Activated CD4-positive, CD25-positive, alpha-beta regulatory T cell (primary cell): ENCODE results near the gene MAGEA12.
"Not testable (repeated sequence)": the region's sequence is repeated elsewhere in the genome, so short reads cannot be mapped to it uniquely, and the experiment has no call there.

ENCODE experiments used
- DNase-seq, 4 experiments: peaks; one replicate each; lab custom pipeline; 2025; lab: John Stamatoyannopoulos, UW

MAGEA12 gene, protein sequence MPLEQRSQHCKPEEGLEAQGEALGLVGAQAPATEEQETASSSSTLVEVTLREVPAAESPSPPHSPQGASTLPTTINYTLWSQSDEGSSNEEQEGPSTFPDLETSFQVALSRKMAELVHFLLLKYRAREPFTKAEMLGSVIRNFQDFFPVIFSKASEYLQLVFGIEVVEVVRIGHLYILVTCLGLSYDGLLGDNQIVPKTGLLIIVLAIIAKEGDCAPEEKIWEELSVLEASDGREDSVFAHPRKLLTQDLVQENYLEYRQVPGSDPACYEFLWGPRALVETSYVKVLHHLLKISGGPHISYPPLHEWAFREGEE

DNA sequence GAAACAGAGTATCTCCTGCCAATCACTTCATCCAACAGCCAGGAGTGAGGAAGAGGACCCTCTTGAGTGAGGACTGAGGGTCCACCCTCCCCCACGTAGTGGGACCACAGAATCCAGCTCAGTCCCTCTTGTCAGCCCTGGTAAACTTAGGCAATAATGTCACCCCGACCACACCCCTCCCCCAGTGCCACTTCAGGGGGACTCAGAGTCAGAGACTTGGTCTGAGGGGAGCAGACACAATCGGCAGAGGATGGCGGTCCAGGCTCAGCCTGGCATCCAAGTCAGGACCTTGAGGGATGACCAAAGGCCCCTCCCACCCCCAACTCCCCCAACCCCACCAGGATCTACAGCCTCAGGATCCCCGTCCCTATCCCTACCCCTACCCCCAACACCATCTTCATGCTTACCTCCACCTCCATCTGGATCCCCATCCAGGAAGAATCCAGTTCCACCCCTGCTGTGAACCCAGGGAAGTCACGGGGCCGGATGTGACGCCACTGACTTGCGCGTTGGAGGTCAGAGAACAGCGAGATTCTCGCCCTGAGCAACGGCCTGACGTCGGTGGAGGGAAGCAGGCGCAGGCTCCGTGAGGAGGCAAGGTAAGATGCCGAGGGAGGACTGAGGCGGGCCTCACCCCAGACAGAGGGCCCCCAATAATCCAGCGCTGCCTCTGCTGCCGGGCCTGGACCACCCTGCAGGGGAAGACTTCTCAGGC is at the start of gene MAGEA12, which contains the start of gene CSAG1:
MAGEA12 (plus strand) TSS at position 497 of the 715 bp plus-strand sequence. CDS start 2,405 bp downstream, outside the sequence.
CSAG1 (minus strand) TSS at position 461 of the 715 bp plus-strand sequence. CDS start 1,261 bp downstream, outside the sequence.
- DNase-seq: no peak

DNA sequence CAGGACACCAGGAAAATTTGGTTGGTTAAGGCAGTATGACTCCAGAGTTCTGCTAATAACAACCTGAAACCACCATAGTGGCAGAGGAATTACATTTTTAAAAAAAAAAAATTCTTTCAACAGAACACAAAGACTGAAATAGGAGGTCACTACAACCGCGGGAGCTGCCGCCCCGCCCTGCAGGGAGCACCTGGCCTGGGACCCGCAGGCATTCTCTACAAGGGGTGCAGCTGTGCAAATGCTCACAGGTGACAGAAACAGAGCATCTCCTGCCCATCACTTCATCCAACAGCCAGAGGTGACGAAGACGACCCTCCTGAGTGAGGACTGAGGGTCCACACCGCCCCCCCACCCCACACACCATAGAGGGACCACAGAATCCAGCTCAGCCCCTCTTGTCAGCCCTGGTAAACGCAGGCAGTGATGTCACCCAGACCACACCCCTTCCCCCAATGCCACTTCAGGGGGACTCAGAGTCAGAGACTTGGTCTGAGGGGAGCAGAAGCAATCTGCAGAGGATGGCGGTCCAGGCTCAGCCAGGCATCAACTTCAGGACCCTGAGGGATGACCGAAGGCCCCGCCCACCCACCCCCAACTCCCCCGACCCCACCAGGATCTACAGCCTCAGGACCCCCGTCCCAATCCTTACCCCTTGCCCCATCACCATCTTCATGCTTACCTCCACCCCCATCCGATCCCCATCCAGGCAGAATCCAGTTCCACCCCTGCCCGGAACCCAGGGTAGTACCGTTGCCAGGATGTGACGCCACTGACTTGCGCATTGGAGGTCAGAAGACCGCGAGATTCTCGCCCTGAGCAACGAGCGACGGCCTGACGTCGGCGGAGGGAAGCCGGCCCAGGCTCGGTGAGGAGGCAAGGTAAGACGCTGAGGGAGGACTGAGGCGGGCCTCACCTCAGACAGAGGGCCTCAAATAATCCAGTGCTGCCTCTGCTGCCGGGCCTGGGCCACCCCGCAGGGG is 35.3 kb upstream of the MAGEA12 start, which contains the start of gene MAGEA3:
MAGEA3 (plus strand) TSS at position 843 of the 980 bp plus-strand sequence. CDS start 2,039 bp downstream, outside the sequence.
- DNase-seq: not testable (repeated sequence)

DNA sequence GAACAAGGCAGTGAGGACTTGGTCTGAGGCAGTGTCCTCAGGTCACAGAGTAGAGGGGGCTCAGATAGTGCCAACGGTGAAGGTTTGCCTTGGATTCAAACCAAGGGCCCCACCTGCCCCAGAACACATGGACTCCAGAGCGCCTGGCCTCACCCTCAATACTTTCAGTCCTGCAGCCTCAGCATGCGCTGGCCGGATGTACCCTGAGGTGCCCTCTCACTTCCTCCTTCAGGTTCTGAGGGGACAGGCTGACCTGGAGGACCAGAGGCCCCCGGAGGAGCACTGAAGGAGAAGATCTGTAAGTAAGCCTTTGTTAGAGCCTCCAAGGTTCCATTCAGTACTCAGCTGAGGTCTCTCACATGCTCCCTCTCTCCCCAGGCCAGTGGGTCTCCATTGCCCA is 33.2 kb upstream of the MAGEA12 start:
- not testable (repeated sequence) for DNase-seq

DNA sequence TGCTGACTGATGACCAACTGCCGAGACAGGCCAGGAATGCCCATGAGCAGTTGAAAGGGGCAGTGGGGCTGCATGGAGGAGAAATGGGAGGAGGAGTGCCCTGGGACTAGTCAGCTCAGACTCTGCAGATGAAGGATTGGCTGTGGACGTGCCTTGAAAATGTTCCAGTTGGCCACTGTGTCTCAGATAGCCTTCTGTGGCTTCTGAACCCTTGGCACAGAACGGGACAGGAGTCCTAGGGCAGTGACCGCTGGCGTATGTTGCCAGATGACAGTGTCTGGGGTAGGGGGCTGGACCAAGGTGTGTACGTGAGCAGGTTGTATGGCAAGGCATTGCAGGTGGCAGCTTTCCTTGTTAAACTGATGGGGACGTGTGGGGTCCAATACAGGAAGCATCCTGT is 27.1 kb upstream of the MAGEA12 start:
- DNase-seq: not testable (repeated sequence)

DNA sequence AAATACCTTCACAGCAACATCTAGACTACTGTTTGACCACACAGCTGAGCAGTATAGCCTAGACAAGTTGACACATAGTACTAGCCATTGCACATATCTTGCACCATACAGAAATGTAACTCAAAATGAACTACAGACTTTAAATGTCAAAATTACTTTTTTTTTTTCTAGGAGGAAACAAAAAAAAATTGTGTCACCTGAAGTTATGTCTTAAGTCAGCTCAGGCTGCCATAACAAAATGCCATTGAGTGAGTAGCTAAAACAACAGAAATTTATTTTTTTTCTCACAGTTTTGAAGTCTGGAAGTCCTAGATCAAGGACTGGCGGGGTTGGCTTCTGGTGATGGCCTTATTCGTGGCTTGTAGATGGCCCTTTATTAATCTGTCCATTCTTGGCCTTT is 24.4 kb upstream of the MAGEA12 start, which contains the start of gene CSAG2:
CSAG2 (minus strand) TSS at position 101 of the 400 bp plus-strand sequence. CDS start 161 bp downstream, outside the sequence.
- not testable (repeated sequence) for DNase-seq

DNA sequence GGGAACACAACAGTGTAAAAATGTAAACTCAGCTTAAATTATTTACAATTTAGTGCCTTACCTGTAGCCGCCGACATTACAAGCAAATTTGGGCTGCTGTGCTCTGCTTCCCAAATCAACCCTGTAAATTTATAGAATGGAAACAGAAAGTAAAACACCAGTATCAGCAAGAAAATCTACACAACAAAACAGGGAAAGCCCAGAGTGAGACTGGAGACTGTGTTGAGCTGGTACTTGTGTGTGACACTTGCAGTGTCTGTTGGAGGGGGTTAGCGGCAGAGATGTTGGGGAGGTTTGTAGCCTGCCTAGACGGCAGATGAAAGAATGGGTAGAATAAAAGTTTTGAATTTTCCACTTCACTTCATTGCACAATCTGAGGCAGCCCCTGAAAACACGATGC is 20.4 kb upstream of the MAGEA12 start:
- DNase-seq: not testable (repeated sequence)

DNA sequence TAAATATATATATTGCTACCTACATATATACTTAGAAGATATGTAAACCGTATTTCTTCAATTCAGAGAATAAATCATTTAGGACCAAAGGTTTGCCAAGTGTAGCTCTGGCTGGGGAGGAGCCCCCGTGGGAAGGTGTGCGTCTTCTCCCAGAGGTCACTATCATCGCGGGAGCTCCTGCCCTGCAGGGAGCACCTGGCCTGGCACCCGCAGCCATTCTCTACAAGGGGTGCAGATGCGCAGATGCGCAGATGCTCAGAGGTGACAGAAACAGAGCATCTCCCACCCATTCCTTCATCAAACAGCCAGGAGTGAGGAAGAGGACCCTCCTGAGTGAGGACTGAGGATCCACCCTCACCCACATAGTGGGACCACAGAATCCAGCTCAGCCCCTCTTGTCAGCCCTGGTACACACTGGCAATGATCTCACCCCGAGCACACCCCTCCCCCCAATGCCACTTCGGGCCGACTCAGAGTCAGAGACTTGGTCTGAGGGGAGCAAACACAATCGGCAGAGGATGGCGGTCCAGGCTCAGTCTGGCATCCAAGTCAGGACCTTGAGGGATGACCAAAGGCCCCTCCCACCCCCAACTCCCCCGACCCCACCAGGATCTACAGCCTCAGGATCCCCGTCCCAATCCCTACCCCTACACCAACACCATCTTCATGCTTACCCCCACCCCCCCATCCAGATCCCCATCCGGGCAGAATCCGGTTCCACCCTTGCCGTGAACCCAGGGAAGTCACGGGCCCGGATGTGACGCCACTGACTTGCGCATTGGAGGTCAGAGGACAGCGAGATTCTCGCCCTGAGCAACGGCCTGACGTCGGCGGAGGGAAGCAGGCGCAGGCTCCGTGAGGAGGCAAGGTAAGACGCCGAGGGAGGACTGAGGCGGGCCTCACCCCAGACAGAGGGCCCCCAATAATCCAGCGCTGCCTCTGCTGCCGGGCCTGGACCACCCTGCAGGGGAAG is 19.5 kb upstream of the MAGEA12 start, which contains the start of gene MAGEA2B:
MAGEA2B (plus strand) TSS at position 814 of the 973 bp plus-strand sequence. CDS start 2,479 bp downstream, outside the sequence.
- DNase-seq: not testable (repeated sequence)

DNA sequence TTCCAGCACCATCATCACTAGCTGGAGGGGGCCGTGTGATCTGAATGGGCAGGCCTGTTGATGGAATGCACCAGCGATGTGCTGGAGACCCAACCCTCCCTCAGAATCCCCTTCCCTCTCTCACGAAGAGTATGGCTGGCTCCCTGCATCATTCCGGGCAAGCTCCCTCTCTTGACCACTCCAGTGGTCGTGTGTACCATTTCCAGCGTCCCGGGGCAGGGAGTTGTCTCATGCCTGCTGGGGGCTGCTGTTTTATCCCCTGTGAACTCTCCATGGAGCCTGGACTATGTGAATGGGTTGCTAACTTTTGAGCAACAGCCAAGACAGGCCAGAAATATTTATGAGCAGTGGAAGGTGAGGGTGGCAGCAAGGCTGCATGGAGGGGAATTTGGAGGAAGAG is 8.1 kb upstream of the MAGEA12 start:
- DNase-seq: no peak

DNA sequence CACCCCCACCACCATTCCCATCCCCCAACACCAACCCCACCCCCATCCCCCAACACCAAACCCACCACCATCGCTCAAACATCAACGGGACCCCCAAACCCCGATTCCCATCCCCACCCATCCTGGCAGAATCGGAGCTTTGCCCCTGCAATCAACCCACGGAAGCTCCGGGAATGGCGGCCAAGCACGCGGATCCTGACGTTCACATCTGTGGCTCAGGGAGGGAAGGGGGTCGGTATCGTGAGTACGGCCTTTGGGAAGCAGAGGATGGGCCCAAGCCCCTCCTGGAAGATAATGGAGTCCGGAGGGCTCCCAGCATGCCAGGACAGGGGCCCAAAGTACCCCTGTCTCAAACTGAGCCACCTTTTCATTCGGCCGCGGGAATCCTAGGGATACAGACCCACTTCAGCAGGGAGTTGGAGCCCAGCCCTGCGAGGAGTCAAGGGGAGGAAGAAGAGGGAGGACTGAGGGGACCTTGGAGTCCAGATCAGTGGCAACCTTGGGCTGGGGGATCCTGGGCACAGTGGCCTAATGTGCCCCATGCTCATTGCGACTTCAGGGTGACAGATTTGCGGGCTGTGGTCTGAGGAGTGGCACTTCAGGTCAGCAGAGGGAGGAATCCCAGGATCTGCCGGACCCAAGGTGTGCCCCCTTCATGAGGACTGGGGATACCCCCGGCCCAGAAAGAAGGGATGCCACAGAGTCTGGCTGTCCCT is 744 bp downstream of the MAGEA12 start:
- DNase-seq: not testable (repeated sequence)

DNA sequence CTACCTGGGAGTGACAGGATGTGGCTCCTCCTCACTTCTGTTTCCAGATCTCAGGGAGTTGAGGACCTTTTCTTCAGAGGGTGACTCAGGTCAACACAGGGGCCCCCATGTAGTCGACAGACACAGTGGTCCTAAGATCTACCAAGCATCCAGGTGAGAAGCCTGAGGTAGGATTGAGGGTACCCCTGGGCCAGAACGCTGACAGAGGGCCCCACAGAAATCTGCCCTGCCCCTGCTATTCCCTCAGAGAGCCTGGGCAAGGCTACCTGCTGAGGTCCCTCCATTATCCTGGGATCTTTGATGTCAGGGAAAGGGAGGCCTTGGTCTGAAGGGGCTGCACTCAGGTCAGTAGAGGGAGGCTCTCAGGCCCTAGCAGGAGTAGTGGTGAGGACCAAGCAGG is 1.5 kb downstream of the MAGEA12 start:
- no peak for DNase-seq

DNA sequence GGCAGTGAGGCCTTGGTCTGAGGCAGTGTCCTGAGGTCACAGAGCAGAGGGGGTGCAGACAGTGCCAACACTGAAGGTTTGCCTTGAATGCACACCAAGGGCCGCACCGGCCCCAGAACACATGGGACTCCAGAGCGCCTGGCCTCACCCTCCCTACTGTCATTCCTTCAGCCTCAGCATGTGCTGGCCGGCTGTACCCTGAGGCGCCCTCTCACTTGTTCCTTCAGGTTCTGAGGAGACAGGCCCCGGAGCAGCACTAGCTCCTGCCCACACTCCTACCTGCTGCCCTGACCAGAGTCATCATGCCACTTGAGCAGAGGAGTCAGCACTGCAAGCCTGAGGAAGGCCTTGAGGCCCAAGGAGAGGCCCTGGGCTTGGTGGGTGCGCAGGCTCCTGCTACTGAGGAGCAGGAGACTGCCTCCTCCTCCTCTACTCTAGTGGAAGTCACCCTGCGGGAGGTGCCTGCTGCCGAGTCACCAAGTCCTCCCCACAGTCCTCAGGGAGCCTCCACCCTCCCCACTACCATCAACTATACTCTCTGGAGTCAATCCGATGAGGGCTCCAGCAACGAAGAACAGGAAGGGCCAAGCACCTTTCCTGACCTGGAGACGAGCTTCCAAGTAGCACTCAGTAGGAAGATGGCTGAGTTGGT is 2.4 kb downstream of the MAGEA12 start:
- no peak for DNase-seq

DNA sequence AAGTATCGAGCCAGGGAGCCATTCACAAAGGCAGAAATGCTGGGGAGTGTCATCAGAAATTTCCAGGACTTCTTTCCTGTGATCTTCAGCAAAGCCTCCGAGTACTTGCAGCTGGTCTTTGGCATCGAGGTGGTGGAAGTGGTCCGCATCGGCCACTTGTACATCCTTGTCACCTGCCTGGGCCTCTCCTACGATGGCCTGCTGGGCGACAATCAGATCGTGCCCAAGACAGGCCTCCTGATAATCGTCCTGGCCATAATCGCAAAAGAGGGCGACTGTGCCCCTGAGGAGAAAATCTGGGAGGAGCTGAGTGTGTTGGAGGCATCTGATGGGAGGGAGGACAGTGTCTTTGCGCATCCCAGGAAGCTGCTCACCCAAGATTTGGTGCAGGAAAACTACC is 3.0 kb downstream of the MAGEA12 start:
- not testable (repeated sequence) for DNase-seq

DNA sequence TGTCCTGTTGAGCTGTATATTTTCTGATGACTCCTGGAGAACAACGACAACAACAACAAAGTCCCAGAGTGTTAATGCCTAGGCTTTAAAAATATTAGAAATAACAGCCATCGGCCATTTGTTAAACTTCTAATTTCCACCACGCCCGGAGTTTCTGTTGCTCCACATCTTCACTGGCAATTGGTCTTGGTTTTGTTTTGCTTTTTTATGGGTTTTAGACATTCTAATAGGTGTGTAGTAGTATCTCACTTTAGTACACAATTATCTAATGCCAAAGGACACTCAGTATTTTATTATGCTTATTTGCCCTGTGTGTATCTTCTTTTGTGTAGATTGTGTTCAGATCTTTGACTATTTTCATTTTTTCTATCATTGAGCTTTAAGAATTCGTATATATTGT is 5.0 kb downstream of the MAGEA12 start:
- DNase-seq: no peak

DNA sequence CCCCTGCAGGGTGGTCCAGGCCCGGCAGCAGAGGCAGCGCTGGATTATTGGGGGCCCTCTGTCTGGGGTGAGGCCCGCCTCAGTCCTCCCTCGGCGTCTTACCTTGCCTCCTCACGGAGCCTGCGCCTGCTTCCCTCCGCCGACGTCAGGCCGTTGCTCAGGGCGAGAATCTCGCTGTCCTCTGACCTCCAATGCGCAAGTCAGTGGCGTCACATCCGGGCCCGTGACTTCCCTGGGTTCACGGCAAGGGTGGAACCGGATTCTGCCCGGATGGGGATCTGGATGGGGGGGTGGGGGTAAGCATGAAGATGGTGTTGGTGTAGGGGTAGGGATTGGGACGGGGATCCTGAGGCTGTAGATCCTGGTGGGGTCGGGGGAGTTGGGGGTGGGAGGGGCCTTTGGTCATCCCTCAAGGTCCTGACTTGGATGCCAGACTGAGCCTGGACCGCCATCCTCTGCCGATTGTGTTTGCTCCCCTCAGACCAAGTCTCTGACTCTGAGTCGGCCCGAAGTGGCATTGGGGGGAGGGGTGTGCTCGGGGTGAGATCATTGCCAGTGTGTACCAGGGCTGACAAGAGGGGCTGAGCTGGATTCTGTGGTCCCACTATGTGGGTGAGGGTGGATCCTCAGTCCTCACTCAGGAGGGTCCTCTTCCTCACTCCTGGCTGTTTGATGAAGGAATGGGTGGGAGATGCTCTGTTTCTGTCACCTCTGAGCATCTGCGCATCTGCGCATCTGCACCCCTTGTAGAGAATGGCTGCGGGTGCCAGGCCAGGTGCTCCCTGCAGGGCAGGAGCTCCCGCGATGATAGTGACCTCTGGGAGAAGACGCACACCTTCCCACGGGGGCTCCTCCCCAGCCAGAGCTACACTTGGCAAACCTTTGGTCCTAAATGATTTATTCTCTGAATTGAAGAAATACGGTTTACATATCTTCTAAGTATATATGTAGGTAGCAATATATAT is 20.4 kb downstream of the MAGEA12 start, which contains the start of gene MAGEA2:
MAGEA2 (minus strand) TSS at position 157 of the 965 bp plus-strand sequence. CDS start 2,479 bp downstream, outside the sequence.
- DNase-seq: not testable (repeated sequence)

DNA sequence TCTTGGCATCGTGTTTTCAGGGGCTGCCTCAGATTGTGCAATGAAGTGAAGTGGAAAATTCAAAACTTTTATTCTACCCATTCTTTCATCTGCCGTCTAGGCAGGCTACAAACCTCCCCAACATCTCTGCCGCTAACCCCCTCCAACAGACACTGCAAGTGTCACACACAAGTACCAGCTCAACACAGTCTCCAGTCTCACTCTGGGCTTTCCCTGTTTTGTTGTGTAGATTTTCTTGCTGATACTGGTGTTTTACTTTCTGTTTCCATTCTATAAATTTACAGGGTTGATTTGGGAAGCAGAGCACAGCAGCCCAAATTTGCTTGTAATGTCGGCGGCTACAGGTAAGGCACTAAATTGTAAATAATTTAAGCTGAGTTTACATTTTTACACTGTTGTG is 21.3 kb downstream of the MAGEA12 start:
- DNase-seq: not testable (repeated sequence)

DNA sequence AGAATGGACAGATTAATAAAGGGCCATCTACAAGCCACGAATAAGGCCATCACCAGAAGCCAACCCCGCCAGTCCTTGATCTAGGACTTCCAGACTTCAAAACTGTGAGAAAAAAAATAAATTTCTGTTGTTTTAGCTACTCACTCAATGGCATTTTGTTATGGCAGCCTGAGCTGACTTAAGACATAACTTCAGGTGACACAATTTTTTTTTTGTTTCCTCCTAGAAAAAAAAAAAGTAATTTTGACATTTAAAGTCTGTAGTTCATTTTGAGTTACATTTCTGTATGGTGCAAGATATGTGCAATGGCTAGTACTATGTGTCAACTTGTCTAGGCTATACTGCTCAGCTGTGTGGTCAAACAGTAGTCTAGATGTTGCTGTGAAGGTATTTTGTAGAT is 25.4 kb downstream of the MAGEA12 start, which contains the start of gene CSAG3:
CSAG3 (plus strand) TSS at position 301 of the 400 bp plus-strand sequence.
- not testable (repeated sequence) for DNase-seq

DNA sequence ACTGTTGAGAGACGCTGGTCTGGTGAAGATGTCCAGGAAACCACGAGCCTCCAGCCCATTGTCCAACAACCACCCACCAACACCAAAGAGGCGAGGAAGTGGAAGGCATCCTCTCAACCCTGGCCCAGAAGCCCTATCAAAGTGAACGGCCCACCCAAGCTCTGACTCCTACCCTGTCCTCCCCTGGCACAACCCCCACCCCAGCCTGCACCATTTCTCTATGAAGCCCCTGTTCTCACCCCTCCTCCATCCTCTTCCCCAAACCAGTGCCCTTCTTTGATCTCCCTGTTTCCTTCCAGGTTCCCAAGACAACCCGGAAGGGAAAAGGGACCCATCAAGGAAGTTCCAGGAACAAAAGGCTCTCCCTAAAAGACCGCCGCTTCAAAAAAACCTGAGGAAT is 26.0 kb downstream of the MAGEA12 start:
- not testable (repeated sequence) for DNase-seq
